Activated CD4-positive, alpha-beta T cell treated with anti-CD3 and anti-CD28 coated beads, Interleukin-2, amount 10 ng/mL, durations not matched to agents 7 days and 5 days (primary cell): Measurements from ENCODE around the gene AHNAK2. TPM values are rescaled to one million over a fixed set of nuclear protein-coding genes. Genes with fewer than 3 reads are reported as not detected.
"Not testable (repeated sequence)": the region's sequence is repeated elsewhere in the genome, so short reads cannot be mapped to it uniquely, and the experiment has no call there.

Experiments used
- CTCF ChIA-PET: fragments of 350-600 bp; sonication (Branson Sonifier 250); formaldehyde crosslinking; loops from one replicate; lab custom pipeline; 2021; ENCODE audit warnings: antibody characterized with exemption; lab: Charles Lee
- POLR2A ChIA-PET: fragments of 350-600 bp; sonication (Branson Sonifier 250); formaldehyde crosslinking; loops from one replicate; lab custom pipeline; 2021; ENCODE audit warnings: antibody characterized with exemption; lab: Charles Lee
- DNase-seq: peaks from one replicate; pipeline ENCODE4 v3.0.0-alpha.2; 2020
- H3K27ac Mint-ChIP-seq: one replicate; pipeline ENCODE4 v1.8.0; 2021; ENCODE audit warnings: mild to moderate bottlenecking, moderate library complexity, mixed read lengths
- H3K27me3 Mint-ChIP-seq: one replicate; pipeline ENCODE4 v1.8.0; 2021; ENCODE audit warnings: mixed read lengths
- H3K36me3 Mint-ChIP-seq: one replicate; pipeline ENCODE4 v1.8.0; 2021; ENCODE audit warnings: low read depth, mixed read lengths
- H3K4me1 Mint-ChIP-seq: one replicate; pipeline ENCODE4 v1.8.0; 2021; ENCODE audit warnings: mixed read lengths
- H3K4me3 Mint-ChIP-seq: one replicate; pipeline ENCODE4 v1.8.0; 2021; ENCODE audit warnings: mild to moderate bottlenecking, moderate library complexity, mixed read lengths
- H3K9me3 Mint-ChIP-seq: one replicate; pipeline ENCODE4 v1.8.0; 2021; ENCODE audit warnings: mixed read lengths
- total RNA-seq, 2 experiments: library from RNA; stranded (reverse); gene quantifications; one replicate each; pipeline ENCODE4 v1.2.3, GENCODE V29; 2021

Gene AHNAK2
- total RNA-seq, 2 experiments from 2014 or later, result not detected

DNA sequence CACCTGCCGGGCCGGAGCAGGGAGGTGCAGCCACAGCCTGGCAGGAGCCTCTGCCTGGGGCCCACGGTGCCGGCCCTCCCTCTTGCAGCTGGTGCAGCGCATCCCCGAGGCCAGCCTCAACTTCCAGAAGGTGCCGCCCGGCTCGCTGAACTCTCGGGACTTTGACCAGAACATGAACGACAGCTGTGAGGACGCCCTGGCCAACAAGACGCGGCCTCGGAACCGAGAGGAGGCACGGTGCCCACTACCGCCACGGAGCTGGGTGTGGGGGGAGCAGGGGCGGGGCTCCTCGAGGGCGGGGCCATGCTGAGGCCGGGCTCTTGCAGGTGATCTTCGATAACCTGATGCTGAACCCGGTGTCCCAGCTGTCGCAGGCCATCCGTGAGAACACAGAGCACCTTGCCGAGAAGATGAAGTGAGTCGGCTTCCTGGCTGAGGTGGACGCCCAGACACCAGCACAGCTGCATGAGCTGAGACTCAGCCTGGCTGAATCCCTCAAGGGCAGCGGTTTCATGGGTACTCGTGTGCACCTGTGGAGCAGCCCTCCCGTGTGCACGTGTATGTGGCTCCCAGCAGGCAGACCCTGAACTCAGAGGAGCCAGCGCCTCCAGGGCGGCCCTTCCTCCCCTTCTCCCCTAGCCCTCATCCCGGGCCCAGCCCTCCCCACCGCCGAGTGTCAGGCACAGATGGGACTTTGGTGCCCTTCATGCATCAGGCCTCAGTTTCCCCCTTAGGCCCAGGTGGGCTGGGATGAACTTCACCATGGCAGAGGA lies 84.6 kb downstream of the AHNAK2 start:
- Mint-ChIP-seq H3K27ac (no peak overlapping the region), H3K4me1 (peaks cover 2% of the 10 kb centered on the region), H3K4me3 (no peak overlapping the region), H3K36me3 (no peaks in the 10 kb centered on the region), H3K27me3 (no peaks in the 10 kb centered on the region), H3K9me3 (no peaks in the 10 kb centered on the region)
- ChIA-PET CTCF (interaction anchor here (1.3 kb wide), 2 partner anchors 22 to 31 kb away, joined by 3 read pairs; partner anchors contain the start of gene PLD4), POLR2A (no interaction called here)
- no peak for DNase-seq

DNA sequence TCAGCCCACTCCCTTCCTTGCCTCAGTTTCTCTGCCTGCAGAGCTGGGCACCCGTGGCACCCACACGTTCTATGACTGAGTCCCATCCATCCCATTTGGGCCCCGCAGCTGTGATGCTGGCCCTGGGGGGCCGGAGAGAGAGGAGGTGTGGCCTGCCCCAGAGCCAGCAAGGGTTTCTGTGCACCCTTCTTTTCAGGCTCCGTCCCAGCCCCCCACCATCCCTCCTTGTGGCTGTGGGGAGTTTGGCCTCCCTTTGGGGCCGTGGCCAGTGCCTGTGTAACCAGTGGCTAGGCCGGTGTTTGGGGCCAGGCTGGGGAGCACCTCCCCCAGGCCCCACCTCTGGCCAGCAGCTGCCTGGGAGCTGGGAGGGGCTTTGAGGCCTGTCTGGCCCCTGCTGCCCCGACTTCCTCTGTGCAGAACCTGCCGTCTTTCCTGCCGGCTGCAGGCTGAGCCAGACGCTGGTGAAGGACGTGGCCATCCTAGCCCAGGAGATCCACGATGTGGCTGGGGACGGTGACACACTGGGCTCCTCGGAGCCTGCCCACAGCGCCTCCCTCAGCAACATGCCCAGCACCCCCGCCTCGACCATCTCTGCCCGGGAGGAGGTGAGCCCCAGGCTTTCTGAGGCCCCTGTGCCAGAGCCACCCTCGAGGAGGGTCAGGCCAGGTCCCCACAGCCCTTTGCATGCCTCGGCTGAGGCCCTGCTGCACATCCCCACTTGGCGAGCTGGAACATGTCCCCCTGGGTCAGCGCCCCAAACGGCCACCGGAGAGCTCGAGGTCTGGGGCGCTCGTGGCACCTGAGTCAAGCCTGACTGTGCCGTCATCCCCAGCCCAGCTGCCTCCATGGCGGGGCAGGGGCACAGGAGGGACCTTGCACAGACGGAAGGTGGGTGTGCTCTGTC lies 85.4 kb downstream of the AHNAK2 start:
- H3K27me3 Mint-ChIP-seq, result no peaks in the 10 kb centered on the region
- peaks cover 2% of the 10 kb centered on the region for H3K4me1 Mint-ChIP-seq
- H3K36me3 Mint-ChIP-seq, result no peaks in the 10 kb centered on the region
- POLR2A ChIA-PET, result no interaction called here
- CTCF ChIA-PET, result no interaction called here
- no peak overlapping the region for H3K4me3 Mint-ChIP-seq
- no peak for DNase-seq
- H3K9me3 Mint-ChIP-seq, result no peaks in the 10 kb centered on the region
- H3K27ac Mint-ChIP-seq, result no peak overlapping the region

DNA sequence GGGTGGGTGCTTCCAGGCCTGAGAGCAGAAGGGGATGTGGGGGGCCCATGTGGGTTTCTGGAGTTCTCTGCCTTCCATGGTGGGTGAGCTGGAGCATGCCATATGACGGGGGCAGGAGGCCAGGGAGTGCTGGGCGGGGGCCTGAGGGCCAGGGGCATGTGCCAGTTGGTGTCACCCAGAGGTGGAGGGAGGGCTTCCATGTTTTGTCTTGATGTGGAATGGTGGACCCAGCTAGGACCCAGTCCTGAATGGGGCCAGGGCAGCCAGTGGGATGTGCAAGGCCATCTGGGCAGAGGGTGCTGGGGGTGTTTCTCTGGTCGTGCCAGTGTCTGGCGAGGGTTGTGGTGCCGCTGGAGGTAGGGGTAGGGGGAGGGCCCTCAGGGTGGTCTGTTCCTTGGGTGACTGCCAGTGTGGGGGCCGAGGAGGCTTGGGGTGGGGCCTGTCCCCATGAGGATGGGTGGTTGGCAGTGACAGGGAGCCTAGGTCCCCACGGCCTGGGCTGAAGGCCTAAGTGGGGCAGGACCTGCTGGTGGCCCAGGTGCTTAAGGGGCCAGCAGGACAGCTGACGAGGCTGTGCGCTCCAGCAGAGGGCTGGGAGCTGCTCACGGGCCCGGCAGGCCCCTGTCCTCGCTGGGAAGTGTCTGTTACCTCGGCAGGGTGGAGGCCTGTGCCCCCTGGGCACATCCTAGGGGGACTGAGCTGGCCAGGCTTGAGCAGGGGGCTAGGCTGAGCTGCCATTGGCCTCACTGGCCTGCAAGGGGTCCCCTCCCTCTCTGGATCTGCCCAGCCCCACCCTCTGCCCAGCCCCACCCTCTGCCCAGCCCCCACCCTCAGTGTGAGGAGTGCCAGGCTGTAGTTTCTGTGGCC lies 86.3 kb downstream of the AHNAK2 start:
- no peak overlapping the region for H3K27ac Mint-ChIP-seq
- no peak for DNase-seq
- H3K27me3 Mint-ChIP-seq, result no peaks in the 10 kb centered on the region
- no peaks in the 10 kb centered on the region for H3K36me3 Mint-ChIP-seq
- H3K9me3 Mint-ChIP-seq, result no peaks in the 10 kb centered on the region
- ChIA-PET POLR2A (no interaction called here), CTCF (no interaction called here)
- peaks cover 2% of the 10 kb centered on the region for H3K4me1 Mint-ChIP-seq
- H3K4me3 Mint-ChIP-seq, result no peak overlapping the region

DNA sequence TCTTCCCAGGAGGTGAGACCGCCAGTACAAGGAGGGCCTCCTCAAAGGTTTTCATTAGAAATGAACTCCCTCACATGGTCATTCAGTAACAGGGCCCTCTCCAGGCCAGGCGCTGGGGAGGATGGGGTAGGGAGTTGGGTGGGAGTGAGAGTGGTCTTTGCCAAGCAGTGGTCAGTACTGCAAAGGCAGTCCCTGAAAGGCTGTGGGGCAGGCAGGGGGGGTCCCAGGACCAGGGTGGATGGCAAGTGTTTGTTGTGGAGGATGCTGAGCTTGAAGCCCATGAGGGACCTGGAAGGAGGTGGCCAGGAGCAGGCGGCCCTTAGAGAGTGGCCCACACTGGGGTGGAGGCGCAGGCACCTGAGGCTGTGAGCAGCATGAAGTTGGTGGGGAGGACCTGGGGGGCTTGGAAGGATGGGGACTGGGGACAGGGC lies 87.0 kb downstream of the AHNAK2 start:
- ChIA-PET CTCF (no interaction called here), POLR2A (no interaction called here)
- Mint-ChIP-seq H3K36me3 (no peaks in the 10 kb centered on the region), H3K4me1 (no peaks in the 10 kb centered on the region), H3K9me3 (no peaks in the 10 kb centered on the region), H3K27ac (no peak overlapping the region), H3K4me3 (no peak overlapping the region), H3K27me3 (no peaks in the 10 kb centered on the region)
- no peak for DNase-seq

DNA sequence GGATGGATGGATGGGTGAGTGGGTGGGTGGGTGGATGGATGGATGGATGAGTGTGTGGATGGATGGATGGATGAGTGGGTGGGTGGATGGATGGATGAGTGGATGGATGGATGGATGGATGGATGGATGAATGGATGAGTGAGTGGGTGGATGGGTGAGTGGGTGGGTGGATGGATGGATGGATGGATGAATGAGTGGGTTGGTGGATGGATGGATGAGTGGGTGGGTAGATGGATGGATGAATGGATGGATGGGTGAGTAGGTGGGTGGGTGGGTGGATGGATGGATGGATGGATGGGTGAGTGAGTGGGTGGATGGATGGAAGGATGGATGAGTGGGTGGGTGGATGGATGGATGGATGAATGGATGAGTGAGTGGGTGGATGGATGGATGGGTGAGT lies 87.9 kb downstream of the AHNAK2 start:
- DNase-seq, H3K36me3 Mint-ChIP-seq, H3K4me1 Mint-ChIP-seq, CTCF ChIA-PET, POLR2A ChIA-PET, H3K4me3 Mint-ChIP-seq, H3K27ac Mint-ChIP-seq, H3K27me3 Mint-ChIP-seq, H3K9me3 Mint-ChIP-seq: not testable (repeated sequence)

DNA sequence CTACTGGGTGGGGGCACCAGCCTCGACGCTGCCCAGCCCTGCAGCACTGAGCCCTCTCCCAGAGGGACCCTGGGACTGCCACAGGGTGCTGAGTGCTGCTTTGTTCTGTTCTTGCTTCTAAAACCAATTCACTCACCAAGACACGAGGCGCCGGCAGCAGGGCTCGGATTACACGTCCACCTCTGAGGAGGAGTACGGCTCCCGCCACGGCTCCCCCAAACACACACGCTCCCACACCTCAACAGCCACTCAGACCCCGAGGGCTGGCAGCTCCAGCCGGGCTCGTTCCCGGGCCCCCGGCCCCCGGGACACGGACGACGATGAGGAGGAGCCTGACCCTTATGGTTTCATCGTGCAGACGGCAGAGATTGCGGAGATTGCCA lies 88.8 kb downstream of the AHNAK2 start:
- Mint-ChIP-seq H3K36me3 (no peaks in the 10 kb centered on the region), H3K4me1 (no peaks in the 10 kb centered on the region), H3K4me3 (no peak overlapping the region), H3K9me3 (no peaks in the 10 kb centered on the region), H3K27ac (no peak overlapping the region), H3K27me3 (no peaks in the 10 kb centered on the region)
- no peak for DNase-seq
- ChIA-PET CTCF (no interaction called here), POLR2A (no interaction called here)

DNA sequence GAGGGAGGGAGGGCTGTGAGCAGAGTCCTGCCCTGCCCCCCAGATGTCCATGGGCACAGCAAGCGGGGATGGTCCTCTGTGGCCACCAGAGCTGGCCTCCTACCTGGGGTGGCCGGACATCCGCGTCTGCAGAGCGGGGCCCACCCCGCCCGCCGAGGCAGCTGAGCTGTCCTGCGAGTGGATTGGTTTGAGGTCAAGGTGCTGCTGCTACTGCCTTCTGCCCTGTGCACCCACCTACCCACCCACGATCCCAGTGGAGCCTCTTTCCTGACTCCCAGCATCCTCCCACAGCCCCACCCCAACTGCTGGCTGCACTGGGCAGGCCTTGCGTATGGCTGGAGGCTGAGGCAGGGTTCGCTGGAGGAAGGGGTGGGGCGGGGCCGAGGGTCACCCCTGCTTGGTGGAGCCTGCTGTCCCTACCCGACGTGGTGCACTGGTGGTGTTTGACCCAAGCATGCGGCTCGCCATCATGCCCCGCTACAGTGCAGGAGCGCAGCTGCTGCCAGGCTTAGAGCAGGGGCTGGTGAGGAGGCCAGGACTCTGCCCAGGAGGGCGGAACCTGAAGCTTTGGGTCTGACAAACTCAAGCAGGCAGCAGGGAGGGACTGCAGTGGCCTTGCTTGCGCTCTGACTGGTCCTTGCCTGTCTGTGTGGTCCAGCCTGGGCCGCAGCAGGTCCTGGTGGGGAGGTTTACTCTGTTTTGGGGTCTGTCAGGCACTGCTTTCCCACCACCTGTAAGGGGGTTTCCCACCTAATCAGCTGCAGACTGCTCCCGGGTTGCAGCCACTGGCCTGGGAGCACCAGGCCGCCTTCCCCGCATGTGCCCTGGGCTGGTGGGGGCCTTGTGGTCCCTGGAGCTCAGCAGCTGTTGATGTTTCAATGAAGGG lies 89.4 kb downstream of the AHNAK2 start:
- H3K36me3 Mint-ChIP-seq, result no peaks in the 10 kb centered on the region
- DNase-seq, result no peak
- H3K4me1 Mint-ChIP-seq, result no peaks in the 10 kb centered on the region
- H3K9me3 Mint-ChIP-seq, result no peaks in the 10 kb centered on the region
- no peak overlapping the region for H3K4me3 Mint-ChIP-seq
- CTCF ChIA-PET, result no interaction called here
- no peak overlapping the region for H3K27ac Mint-ChIP-seq
- no peaks in the 10 kb centered on the region for H3K27me3 Mint-ChIP-seq
- POLR2A ChIA-PET, result no interaction called here

DNA sequence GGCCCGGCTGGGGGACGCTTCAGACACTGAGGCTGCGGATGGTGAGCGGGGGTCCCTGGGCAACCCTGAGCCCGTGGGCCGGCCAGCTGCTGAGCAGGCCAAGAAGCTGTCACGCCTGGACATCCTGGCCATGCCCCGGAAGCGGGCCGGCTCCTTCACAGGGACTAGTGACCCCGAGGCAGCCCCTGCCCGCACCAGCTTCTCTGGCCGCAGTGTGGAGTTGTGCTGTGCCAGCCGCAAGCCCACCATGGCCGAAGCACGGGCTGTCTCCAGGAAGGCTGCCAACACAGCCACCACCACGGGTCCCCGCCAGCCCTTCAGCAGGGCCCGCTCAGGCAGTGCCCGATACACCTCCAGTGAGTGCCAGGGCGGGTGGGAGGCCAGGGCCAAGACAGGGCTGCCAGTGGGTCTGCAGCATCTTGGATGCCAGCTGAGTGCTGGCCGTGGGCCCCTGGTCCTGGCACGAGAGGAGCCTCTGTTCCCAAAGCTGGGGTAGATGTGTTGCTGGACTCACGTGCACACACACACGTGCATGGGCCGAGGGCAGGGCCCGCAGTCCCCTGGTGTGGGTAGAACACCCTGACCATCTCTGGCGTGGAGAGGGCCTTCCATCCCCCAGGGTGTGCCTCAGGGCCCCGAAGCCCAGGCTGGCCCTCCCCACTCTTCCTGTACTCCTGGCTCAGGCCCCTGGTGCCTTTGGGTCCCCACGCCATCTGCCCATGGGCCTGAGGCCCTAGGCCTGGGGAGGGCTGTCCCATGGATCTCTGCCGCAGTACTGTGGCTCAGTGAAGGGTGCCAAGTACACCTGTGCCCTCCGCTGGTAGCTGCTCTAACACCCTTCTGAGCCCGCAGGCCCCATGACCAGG lies 90.3 kb downstream of the AHNAK2 start:
- H3K4me3 Mint-ChIP-seq, result no peak overlapping the region
- H3K27me3 Mint-ChIP-seq, result no peaks in the 10 kb centered on the region
- H3K27ac Mint-ChIP-seq, result no peak overlapping the region
- H3K9me3 Mint-ChIP-seq, result no peaks in the 10 kb centered on the region
- ChIA-PET POLR2A (no interaction called here), CTCF (no interaction called here)
- no peaks in the 10 kb centered on the region for H3K4me1 Mint-ChIP-seq
- no peaks in the 10 kb centered on the region for H3K36me3 Mint-ChIP-seq
- peak; percentile 4 for DNase-seq

Other genes with a start within 250 kb of the AHNAK2 start
- 100 to 1,000 TPM in 1 of 2 experiments, 10 to 100 TPM in 1; 84.7 to 135 TPM for gene SIVA1, start 225.2 kb downstream of the AHNAK2 start, total RNA-seq
- 100 to 1,000 TPM; 159 to 166 TPM for gene AKT1, start 182.6 kb downstream of the AHNAK2 start, total RNA-seq
- gene ZBTB42, start 177.3 kb downstream of the AHNAK2 start, total RNA-seq, result 1 to 10 TPM; 4.5 to 5.8 TPM
- 1 to 10 TPM; 3.0 TPM for gene CEP170B, start 113.1 kb downstream of the AHNAK2 start, total RNA-seq
- gene PLD4, start 53.5 kb downstream of the AHNAK2 start, total RNA-seq, result not detected
- under 1 TPM; 0.60 to 0.77 TPM for gene CLBA1, start 7.4 kb upstream of the AHNAK2 start, total RNA-seq
- 10 to 100 TPM; 53.0 to 56.6 TPM for gene CDCA4, start 42.7 kb upstream of the AHNAK2 start, total RNA-seq
- 10 to 100 TPM; 44.2 to 46.6 TPM for gene GPR132, start 87.1 kb upstream of the AHNAK2 start, total RNA-seq
- gene JAG2, start 190.4 kb upstream of the AHNAK2 start, total RNA-seq, result 1 to 10 TPM; 1.5 TPM
- gene NUDT14, start 202.9 kb upstream of the AHNAK2 start, total RNA-seq, result 10 to 100 TPM; 18.3 to 21.4 TPM